HG03521 (cell line): Measurements from ENCODE around the gene LAMB1.
"Not testable (repeated sequence)": the region's sequence is repeated elsewhere in the genome, so short reads cannot be mapped to it uniquely, and the experiment has no call there.

Source experiments
- ATAC-seq: cut with Tn5 transposase; IDR thresholded peaks from one replicate; pipeline ENCODE4 v1.9.1; 2021; ENCODE audit warnings: mild to moderate bottlenecking, moderate library complexity; ENCODE audit not compliant: unreplicated experiment

Gene LAMB1

DNA sequence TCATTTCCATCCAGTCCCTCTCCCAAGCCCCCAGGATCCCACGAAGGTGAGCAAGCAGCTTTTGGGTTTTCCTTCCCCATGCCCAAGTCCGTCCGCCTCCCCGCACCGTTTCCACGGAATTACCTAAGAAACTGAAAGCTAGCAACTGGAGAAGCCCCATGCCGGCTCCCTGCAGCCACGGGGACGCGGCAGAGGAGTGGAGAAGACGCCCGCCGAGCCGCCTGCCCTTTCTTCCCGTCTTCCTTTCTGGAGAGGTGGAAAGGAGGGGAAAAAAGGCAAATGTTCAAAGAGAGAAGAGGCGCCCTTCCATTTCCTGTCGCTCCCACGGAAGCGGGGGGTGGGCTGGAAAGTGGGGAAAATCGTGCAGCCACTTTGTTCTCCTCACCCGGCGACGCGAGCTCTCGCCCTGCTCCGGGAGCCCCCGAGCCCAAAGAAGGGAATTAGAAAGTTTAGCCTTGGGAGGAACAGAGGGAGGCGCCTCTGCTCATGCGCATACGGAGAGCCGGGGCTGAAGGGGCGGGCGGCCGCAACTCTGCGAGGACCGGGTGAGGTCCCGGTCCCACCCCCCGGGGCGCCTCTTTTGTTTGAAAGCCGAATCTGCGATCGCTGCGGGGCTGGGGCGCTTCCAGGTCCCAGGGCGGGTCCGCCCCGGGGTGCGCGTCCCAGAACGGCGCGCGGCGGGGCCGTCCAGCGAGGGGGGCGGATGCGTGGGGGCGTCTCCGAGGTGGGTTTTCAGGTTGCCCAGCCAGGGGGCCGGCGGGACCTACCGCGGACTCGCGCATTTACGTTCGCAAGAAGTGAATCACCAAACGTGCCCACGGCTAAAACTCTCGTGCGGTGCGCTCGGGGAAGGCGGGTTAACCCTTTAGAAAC lies at the start of gene LAMB1:
Gene LAMB1 (minus strand): TSS at position 436 of the 873 bp plus-strand sequence. CDS start 276 bp downstream, at position 160.
- no peak for ATAC-seq

DNA sequence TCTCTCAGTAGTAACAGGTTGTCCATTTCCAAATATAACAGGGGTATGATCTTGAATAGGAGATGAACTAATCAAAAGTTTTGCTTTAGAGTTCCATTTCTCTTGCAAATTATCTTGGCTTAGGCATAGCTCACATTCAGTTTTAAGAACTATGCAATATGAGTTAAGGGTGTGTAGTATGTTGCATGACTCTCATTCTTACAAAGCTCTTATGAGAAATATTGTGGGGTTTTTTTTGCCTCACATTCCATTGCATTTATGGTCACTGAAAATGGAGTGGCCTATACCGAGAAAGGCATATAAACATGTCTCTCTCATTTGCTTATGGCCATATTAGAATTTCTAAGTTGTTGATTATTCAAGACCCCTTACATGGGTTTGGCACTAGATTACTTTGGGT lies 48.5 kb upstream of the LAMB1 start:
- ATAC-seq, result no peak

DNA sequence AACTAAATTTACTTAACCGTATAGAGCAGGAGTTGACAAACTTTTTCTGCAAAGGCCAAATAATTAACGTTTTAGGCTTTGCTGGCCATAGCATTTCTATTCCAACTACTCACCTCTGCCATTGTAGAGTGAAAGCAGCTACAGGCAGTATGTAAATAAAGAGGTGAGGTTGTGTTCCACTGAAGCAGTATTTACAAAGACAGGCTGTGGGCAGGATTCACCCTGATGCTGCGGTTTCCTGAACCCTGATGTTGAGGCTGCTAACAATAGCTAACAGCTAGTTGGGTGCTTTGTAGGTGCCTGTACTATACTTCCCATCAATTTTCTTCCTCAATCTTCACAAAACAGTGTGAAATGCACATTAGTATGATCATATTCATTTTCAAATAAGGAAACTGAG lies 47.0 kb upstream of the LAMB1 start:
- peak; percentile 74 for ATAC-seq

DNA sequence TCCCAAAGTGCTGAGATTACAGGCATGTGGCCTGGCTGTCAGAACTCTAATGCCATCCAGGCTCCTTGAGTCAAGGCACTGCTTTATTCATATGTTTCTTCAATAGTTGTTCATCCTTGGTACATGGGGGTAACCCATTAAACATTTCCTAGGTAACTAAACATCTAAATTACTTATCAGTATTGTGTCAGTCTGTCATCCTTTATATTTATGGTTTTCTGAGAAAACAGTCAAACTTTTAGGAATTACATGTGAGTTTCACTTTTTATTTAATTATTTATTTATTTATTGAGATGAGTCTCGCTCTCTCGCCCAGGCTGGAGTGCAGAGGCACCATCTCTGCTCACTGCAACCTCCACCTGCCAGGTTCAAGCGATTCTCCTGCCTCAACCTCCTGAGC lies 45.5 kb upstream of the LAMB1 start:
- ATAC-seq, result no peak

DNA sequence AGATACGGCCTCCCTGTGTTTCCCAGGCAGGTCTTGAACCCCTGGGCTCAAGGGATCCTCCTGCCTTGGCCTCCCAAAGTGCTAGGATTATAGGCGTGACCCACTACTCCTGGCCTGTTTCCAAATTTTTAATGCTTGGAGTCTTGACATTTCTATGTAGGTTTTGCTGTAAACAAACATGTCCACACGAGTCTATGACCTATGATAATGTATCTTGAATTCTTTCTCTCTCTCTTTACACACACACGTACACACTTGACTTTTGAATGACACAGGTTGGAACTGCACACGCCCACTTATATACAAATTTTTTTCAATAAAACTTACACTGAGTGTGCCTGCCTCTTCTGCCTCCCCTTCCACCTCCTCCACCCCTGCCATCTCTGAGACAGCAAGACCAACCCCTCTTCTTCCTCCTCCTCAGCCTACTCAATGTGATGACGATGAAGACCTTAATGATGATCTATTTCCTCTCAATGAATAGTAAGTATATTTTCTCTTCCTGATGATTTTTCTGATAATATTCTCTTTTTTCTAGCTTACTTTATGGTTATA lies 44.1 kb upstream of the LAMB1 start:
- ATAC-seq, result no peak

DNA sequence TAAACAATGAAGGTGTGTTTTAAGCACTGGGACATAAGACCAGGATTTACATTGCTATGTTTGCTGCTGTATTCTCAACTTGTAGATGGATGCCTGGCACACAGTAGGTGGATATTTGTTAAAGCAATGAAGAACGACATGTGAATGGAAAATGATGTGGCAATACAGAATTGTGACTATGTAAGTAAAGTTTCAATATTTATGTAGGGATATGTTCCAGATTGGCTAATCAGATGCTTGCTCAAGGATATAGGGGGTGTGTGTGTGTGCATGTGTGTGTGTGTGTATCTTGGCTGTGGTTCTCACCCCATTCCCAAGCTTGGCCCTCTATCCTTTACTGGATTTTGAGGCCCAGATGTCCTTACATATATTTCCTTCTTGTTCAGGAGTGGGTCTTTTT lies 42.7 kb upstream of the LAMB1 start:
- ATAC-seq, result no peak

DNA sequence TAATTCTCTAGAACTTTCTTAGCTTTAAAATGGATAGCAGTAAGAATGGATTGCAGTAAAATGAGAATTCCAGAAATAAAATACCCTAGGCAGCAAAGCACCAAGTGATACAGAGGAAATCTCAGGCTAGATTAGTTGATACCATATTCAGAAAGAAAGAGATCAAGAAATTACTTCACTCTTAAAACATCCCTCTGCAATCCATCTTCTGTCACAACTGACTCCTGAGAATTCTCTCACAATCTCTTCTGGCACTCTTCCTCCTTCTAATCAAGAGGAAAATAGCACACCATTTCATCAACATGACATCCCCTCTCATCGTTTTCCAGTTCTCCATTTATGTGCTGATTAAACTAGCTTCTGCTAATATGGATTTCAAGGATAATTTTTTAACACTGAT lies 42.2 kb upstream of the LAMB1 start:
- ATAC-seq, result no peak

DNA sequence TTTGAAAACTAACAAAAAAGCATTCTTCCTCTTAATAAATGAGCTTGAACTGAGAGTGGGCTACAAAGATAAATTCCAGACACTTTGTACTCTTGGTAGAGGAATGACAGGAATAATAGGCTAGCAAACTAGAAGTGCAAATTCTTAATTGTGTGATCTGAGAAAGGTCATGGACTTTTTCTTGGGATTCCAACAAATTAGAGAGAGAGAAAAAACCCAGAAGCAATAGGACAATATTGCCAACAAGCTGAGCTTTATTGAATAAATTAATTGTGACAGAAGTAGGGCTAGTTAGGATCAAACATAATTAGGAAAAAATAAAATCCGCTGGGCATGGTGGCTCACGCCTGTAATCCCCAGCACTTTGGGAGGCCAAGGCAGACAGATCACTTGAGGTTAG lies 41.4 kb upstream of the LAMB1 start:
- ATAC-seq, result no peak

DNA sequence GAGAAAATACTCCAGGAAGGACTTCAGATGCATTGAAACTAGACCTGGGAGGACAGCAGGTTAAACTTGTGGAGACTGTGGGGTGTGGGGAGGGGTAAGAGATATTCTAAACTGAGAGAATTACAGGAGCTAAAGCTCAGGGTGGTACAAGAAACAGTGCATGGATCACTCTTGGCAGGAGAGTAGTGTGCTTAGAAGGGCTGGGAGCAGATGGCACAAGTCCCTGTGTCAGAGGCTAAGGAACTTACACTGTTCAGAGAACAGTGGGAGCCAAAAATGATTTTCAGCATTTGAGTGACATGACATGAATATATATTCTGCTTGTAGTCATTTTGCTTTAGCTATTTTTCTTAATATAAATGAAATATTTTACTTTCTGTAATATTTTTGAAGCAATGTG lies 36.0 kb upstream of the LAMB1 start:
- ATAC-seq, result no peak

DNA sequence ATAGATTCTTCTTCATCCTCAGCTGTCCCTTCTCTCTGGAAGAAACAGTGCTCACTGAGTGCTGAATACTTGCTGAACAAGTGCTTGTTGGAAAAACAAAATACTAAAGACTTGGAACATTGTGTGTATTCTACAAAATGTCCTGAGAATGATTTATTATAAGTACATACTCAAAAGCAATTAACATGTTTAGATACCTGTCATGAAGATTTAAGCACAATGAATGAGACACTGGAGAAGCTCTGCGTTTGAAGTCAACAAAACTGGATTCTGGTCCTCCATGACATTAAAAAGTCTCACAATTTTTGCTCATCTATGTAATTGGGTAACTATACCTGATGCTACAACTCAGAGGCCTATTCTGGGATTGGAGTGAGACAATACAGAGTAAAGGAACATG lies 34.8 kb upstream of the LAMB1 start:
- ATAC-seq, result no peak

DNA sequence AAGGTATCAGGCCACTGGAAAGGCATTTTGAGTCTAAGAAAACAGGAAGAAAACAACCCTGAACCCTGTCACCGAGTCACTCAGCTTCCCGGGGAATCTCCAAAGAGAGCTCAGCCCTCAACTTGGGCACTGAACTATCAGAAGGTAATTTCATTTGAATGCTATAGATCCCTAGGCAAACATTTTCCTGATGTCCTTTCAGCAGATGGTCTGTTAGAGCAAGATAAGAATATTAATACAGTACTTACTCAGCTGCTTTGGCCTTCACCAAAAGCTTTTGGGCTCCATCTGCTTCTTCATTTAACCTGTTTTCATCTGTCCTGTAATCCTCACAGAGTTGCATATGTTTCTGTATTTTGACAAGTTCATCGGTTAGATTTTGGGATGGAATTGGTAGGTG lies 34.2 kb upstream of the LAMB1 start:
- ATAC-seq, result no peak

DNA sequence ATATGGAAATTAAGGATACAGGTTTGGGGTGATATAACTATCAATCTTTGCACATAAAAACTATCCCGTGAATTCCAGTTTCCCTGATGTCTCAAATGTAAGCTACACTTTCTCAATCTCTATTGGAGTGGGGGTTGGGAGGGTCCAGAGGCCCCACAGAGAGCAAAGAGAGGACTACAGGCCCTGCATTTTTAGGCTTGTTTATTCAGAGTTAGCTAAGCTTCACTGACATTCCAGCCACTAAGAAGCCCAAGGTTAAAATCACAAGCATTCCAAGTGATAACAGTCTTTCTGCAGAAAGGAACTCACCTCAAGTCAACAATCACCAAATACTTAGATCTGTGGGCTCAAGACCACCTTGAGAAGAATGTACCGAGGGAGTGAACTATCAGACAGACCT lies 31.6 kb upstream of the LAMB1 start:
- ATAC-seq, result no peak

DNA sequence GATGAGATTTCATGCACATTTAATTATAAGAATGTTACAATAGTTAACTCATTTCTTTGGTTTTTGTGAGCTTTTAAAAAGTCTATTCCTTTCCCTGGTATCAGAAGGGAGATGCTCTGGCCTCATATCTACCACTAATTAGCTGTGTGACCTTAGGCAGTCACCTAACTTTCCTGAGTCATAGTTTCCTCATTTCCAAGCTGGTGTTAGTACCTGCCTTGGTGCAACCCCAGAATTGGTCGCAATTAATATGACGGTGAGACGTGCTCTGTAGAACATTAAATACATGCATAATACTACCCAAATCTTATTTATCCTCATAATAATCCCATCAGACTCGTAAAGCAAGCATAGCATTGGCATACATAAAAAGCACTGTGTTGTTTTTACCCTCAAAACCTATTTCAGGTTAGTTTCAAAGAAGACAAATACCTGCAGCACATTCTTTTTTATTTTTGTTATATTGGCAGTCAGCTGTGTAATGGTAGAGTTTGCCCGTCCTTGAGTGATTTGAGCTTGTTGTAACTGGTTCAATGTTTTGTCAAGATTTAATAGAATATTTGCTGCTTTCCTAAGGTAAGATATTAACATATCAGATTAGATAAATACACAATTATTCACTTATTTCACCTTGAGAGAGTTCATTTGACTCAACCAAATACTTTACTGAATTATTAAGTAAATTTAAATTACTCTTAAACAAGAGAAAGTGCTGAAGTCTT lies 31.0 kb upstream of the LAMB1 start:
- ATAC-seq, result no peak

DNA sequence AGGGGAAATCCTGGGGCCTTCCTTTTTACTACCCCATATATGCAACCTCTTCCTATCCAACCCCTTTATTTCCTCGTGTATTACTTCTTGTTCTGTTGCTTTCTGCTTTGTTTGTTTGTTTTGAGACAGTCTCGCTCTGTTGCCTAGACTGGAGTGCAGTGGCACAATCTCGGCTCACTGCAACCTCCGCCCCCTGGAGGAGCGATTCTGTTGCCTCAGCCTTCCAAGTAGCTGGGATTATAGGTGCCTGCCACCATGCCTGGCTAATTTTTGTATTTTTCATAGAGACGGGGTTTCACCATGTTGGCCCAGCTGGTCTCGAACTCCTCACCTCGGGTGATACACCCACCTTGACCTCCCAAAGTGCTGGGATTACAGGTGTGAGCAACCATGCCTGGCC lies 30.3 kb upstream of the LAMB1 start:
- ATAC-seq, result not testable (repeated sequence)

DNA sequence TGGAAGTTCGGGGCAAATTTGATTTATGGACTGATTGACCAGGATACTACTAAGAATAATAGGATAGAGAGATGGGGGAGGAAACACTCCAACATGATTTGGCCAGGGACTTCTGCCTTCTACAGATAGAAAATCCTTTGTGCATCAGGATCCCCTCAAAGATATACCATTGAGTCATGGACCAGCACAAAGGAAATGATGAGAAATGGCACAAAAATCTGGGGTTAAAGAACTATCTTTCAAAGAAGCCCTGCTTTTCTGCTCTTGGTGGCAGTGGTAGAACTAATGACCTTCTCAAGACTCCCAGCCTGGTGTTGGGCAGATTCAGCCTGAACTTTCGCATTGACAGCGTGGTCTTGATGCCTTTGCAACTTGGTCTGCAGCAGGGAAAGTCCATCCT lies 27.6 kb upstream of the LAMB1 start:
- ATAC-seq, result no peak

DNA sequence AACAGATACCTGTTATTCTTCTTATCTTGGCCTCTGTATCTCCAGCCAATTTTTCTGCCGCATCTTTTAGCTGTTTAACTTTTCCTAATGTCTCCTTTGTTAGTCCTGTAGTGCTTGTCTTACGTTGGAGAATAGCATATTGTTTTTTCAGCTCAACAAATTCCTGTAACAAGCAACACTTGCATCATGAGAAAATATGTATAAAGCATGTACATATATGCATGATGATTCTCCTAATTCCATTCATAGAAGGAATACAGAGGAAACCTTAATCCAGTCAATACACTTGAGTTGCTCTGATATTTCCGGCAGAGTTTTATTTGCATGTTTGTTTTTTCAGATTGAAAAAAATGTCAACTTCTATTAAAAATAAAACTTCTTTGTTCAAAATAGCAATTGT lies 26.1 kb upstream of the LAMB1 start:
- no peak for ATAC-seq

DNA sequence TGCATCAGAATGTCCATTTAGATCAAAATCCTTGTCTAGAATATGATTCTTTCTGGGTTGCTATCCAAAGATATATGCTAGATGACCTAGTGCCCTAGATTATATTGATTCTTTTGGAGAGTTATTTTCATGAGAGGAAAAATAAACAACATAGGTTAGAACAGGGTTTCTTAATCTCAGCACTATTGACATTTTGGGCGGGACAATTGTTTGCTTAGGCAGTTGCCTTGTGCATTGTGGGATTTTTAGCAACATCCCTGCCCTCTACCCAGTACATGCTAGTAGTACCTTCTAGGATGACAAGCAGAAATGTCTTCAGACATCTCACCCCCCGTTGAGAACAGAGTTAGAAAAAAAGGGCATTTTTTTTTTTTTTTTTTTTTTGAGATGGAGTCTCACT lies 25.1 kb upstream of the LAMB1 start:
- no peak for ATAC-seq

DNA sequence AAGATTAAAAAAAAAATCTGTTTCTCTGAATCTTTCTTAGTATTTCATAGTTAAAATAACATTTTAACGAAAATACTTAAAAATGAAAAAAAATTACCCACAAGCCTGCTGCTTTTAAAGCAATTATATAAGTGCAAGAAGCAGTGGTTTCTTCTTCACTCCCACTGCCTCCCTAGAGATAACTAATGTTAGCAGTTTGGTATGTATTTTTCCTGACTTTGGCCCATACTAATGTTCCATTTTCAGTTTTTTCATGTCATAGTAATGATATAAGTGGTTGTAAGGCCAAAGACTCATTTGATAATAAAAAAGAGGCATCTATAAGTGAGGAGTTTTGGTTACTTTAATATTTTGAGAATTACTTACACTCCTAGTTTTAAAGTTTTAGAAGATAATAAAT lies 24.3 kb upstream of the LAMB1 start:
- no peak for ATAC-seq

DNA sequence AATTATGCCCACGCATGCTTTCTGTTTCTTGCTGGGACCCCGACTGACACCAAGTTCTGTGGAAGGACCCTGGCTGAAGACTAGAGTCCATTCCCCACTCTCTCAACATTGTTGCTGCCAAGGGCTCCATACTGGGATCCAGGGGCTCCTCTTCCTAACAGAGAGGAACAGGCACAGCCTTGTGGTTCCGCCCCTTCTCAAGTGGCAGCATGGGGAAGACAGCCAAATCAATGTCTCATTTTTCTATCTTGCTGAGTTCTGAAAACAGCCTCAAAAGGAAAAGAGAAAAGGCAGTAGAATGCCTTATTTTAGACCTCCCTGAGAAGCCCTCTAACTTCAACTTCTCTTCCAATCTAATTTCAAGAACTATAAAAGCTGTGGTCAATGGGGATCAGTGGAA lies 23.7 kb upstream of the LAMB1 start:
- no peak for ATAC-seq

DNA sequence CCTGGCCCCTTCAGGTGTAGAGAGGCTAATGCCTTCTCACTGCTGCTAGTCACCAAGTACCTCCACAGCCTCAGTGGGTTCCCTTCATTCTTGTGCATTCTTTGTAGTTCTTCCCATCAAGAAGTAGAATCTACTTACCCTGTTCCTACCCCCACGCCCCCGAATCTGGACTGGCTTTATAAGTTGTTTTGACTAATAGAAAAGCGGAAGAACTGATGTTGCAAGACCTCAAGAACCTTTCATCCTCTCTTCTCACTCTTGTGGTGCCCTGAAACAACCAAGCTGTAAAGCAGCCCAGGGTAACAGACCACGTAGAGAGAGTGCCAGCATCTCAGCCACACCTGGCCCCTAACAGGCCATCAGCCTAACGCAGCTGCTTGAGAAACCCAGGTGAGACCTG lies 23.2 kb upstream of the LAMB1 start:
- no peak for ATAC-seq

DNA sequence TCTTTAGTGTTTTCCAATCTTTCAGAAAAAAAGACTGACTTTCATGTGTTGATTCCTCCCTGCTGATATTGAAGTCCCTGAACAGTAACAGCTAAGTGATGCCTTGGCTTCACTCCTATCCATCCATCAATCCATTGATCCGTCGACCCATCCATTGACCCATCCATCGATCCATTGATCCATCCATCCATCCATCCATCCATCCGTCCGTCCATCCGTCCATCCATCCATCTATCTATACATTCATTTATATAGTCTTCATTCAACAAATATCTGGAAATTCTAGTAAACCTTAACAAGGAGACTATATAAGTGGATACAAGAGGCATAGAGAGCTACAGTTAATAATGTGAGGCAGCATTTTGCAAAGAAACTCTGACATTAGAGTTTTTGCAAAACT lies 21.6 kb upstream of the LAMB1 start:
- no peak for ATAC-seq

DNA sequence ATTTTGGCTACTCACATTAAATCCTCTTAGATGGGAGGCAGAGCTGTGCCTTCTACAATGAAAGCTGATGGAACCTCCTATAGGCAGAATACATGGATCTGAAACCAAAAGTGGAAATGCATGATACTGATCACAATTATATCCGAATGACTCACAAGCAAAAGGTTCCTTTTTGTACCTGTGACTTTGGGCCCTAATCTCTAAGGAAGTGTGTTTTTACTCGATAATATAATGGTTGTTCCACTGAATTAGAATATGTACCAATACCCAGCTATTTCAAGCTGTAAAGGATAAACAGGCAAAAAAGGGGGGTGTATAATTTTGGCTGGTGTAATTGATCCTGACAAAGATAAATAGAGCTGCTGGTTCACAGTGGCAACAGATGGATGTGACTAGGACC lies 17.6 kb upstream of the LAMB1 start:
- no peak for ATAC-seq
